Pulmonary artery endothelial cell (primary cell): ENCODE data around the gene SMG6. TPM values are rescaled to one million over a fixed set of nuclear protein-coding genes. Genes with fewer than 3 reads are reported as not detected.

Experiments used
- DNase-seq: peaks from one replicate; pipeline ENCODE4 v3.0.0-alpha.2; 2011; ENCODE audit warnings: low read depth, low spot score
- total RNA-seq: library from RNA; depleted of rRNA; stranded (reverse); fragments of >200 nt; gene quantifications from 2 replicates; pipeline ENCODE4 v1.2.3, GENCODE V29; 2014

Gene SMG6
- total RNA-seq, 1 donor from 2014 or later, result 24.9 TPM

DNA sequence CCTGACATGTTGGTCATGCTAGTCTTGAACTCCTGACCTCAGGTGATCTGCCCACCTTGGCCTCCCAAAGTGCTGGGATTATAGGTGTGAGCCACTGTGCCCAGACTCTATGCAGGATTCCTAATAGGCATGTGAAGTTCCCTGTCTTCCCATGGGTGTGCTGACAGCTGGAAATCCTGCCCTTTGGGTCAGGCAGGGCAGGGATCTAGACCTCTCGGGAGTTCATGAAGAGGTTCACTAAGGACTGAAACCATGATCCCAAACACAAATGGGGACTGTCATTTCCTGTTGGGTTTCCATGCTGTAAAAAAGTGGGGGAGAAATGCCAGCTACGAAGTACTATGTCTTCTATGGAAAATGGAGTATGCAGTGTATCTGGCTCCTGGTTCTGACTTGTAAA, 196.5 kb downstream of the SMG6 start:
- no peak for DNase-seq

DNA sequence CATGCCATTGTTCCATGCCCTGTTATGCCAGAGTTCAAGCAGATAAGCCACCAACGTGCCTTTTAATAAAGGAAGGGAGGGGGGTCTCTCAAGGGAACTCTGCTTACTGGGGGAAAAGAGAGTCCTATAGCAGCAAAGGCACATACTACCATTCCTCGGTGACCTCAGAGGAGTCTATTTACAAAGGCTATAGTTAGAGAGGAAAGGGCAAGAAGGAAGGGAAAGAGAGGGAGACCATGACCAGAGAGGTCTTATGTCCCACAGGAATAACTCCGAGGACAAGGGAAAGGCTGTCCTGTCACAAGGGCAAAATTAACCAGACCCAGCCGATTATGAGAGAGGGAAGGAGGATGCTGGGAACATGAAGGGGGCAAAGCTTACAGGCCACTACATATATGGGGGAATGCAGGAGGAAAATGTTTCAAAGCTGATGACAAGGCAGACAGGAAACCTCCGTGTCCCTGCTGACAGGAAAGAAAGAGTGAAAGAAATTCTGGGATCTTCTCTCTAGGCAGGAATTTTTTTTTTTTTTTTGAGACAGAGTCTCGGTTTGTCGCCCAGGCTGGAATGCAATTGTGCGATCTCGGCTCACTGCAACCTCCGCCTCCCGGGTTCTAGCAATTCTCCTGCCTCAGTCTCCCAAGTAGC, 197.2 kb downstream of the SMG6 start:
- no peak for DNase-seq

DNA sequence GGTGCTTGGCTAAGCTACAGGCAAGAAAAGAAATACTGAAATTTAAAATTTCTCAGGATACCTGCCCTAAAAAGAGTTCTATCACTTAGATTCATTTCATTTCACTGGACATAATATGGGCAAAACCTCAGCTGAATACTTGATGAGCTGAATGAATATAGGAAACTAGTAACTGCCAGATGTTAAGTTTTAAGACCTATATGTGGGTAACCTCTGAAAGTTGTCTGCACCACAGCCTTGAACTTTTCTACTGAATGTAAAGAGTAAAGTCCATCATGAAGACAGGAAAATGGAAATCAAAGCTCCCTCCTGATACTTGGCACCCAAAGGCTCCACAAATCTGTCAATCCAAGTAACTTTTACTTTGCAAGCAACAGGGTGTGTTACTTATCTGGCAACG, 197.9 kb downstream of the SMG6 start:
- DNase-seq, result no peak

DNA sequence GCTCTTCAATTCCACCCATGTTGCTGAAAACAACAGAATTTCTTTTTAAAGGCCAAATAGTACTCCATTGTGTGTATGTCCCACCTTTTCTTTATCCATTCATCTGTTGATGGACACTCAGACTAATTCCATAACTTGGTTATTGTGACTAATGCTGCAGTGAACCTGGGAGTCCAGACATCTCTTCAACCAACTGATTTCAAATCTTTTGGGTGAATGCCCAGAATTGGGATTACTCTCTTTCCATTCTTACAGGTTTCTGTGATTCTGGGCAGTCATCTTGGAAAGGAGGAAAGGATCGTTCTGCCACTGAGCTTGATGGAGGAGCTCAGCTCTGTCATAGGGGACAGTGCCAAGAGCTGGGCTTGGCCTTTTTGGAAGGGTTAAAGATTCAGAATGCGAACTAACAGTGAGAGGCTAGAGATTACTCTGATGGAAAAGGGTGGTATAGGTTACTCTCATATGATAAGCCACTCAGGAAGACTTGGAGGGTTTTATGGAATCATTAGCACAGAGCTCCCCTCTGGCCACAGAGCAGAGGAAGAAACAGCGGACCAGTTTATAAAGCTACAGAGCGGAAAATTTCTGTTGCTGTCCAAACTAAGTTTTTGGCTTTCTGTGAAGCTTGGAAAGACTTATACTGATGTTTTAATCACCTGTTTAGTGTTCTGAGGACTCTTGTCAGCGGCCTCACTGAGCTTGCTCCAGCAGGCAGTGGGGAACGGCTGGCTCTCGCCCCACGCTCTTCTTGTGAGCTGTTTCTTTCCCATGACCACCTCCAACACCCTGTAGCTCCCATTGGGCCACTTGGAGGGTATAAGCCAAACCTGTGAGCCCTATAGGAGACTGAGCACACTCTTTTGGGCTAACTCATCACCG, 200.4 kb downstream of the SMG6 start:
- no peak for DNase-seq

DNA sequence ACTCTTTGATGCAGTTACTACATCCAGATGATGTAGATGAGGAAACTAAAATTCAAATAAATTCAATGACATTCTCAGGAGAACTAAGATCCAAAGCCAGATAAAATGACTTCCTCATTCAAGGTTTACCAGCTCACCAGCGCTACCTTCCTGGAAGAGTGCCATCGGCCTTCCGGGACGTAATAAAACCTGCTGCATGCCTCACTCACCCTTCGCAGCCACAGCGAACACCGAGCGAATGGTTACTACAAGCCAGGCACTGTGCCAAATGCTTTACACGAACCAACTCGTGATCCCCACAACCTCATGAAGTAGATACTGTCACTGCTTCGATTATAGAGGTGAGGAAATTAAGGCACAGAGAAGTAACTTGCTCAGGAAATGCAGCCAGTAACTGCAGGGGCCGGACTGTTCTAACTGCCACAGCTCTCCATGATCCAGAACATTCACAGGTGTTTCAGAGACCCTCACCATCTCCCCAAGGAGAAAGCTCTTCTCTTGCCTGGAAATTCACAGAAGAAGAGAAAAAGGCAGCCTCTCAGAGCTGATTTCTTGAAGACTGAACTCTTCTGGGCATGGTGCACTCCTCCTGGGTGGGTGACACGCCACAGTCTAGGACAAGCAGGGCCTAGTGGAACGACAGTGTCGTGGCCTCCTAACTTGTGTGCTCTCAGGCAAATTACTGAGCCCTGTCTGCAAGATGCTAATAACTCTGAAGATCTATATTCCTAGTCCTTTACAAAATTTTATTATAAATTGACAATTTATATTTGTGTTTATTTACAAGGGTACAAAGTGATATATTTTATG, 201.9 kb downstream of the SMG6 start:
- DNase-seq, result no peak

DNA sequence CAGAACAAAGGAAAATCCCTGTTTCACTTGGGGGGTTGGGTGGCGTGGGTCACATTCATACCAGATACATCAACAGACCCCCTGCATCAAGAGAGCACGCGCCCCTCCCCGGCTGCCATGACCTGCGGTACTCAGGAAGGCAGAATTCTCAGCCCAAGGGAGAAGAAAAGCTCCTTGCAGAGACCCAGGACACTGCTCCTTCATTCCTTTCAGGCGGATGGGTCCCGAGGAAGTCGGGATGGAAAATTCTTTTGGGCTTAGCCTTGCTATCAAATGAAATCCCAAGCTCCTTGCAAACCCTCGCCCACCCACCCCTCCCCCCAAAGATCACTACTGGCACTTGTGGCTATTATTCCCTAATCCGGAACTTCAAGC, 208.1 kb downstream of the SMG6 start:
- no peak for DNase-seq

DNA sequence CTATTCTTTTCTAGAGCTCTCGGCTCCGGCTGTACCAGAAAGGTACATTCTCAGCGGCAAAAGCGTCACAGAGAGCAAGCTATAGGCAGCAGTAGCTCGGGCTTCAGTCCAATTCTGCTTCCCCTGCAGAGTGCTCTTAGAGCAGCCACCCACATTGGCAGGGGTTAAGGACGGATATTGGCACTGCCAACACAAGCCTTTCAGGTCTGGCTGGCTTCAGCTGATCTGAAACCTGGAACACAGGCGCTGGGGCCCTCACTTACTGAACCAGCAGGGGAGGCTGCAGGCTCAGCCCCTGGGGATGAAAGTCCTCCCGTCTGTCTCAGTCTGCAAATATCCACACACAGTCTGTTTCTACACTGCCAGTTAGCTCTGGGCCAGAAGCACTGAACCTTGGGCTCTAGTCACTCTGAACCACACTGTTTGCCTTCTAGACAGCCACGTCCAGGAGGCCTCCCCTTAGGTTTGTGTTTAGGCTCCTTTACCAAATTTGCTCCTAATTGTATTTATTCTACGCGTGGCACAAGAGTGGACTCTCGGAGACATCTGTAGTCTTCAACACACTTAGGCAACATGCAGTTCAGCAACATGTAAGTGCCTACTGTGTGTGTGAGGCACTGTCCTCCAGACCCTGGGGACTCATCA, 208.6 kb downstream of the SMG6 start:
- DNase-seq, result no peak

DNA sequence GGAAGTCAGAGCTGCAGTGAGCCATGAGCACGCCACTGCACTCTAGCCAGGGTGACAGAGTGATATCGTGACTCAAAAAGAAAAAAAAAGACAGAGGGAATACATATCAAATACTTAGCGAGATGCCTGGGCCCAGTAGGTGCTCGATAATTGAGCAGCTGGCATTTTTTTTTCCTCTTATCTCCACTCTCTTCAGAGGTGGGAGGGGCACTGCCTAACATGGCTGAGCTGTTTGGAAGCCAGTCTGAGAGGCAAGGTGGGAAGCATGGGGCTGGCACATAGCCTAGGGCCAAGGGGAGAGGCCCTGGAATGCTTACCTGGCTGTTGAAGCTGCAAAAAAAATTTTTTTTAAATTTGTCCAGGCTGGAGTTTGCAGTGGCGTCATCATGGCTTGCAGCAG, 210.2 kb downstream of the SMG6 start:
- DNase-seq, result no peak

DNA sequence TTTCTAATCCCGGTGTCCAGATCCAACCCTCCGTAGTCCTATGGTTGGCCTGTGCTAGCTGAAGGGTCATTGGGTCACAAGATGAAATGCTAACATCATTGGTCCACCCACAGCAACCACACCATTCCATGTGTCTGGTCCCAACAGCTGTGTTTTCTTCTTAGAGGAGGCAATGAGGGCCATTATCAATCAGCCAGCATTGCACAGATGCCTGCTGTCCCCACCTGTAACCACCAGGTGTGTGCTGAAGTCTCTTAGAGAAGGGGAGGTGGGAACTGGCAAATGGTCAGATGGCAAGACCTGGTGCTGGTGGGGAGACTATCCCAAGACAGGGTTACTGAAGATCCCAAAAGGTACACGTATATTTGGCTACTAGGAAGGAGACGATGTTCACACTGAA, 211.3 kb downstream of the SMG6 start:
- no peak for DNase-seq

DNA sequence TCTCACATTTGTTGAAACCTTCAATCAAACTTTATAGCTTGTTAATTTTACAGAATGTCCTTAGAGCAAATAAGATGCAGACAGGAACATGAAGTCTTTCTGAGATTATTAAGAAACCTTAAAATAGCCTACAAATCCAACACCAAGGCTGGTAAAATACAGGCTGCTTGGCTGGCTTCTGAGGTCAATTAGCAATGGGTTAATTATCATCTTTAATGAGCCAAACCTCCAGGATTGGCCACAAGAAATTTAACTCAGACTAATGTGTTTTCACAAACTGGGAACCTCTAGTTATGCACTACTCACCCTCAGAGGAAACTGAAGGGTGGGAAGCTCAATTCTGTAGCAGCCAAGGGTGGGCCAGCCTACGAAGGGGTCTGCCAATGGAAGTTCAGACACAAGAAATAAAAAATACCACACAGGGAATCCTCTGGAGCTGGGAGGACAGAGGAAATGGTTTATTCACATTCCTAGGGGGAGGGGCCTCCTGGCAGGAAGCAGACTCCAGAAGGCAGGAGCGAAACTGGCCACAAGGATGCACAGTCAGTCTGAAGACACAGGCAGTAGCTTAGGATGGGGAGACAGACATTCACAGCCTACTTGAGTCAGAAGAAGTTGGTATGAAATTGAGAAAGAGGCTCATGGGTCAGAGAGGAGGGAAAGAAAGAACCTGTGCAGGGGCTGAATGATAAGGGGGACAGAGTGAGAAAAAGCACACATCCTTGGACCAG, 212.6 kb downstream of the SMG6 start:
- DNase-seq, result peak; percentile 75

DNA sequence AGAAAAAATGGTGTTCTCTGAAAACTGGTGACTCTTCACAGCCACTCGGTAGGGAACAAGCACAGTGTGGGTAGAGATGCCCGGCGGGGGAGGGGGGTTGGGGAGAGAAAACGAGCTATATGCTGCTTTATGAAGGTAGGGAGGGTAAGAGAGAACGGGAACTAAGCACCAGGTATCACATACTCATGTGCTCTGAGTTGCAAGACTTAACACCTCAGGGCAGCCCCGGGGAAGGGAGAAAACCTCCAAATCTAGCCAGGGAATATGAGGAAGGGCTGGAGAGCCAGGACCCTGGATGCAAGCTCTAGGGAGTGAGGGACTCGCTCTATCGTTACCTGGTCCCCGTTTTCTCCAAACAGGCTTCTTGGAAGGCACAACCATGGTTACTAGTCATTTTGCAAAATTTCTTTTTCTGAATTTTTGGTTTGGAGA, 213.4 kb downstream of the SMG6 start:
- no peak for DNase-seq

DNA sequence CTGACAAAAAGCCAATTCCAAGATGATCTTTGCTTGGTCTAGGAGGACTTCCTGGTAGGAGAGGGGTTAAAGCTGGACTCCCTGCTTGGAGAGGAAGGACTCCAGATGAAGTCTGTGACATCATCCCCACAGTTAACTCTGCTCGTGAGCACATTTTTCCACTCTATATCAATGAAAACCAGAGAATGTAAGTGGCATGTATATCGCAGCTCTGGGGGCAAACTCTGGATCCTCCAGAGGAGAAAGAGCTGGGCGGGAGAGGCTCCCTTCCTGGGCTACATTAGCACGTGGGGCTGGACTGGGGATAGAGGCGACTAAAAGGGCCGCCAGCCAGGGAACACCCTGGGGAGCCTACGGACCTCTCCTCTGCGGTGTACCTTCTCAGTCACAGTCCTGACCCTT, 214.6 kb downstream of the SMG6 start:
- no peak for DNase-seq

DNA sequence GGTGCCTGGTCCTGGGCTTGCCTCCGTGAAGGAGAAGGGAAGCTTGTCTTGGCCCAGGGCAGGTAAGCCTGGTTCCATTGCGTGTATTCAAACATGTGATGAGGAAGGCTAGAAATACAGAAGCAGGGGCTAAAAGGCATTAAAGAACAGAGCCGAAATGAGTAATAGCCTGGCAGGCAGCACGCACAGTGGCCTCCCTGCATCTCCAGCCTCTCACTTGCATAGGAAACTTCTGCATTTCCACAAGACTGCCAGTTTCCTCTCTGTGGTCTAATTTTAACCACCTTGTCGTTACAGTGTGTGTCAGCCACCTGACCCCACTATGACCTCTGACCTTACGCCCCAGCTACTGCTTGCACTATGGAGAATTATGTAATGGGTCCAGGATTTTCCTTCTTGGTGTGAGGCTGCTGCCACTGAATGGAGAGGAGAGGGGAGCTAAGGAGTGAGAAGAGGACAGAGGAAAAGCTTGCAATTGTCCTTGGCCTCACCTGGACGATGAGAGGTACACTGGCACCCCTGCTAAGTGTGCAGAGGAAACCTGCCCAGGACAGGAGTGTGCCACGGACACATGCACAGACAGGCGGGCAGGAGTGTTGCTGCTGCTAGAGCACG, 215.9 kb downstream of the SMG6 start:
- DNase-seq, result peak; percentile 55

DNA sequence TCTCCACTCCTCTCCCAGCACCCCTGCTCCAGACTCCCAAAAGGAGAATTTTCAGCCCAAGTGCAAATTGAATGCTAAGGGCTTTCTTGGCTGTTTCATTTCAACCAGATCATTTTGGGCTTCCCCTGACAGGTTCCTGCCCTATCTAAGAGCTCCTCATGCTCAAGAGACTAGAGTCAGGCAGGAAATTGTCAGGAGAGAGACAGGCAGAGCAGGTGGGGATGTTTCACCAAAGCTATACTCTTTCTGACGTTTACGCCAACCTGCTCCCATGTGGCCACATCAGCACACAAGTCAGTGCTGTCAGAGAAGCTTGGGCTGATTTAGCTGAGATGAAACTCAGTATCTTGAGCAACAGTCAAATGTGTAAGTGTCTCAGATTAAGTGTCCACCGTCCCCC, 217.3 kb downstream of the SMG6 start:
- no peak for DNase-seq

DNA sequence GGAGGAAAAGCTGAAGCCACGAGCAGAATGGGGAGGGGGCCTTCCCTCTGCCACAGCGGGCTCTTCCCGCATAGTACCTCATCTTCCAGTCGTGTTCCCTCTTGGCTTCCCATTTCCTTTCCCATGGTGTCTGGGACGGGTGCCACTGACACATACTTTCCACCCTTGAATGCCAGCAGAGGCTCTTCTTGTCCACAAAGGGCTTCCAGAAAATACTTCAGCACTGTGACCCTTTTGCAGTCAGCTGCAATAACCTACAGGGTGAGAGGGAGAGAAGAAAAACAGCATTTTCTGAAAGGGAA, 218.0 kb downstream of the SMG6 start:
- peak; percentile 60 for DNase-seq

DNA sequence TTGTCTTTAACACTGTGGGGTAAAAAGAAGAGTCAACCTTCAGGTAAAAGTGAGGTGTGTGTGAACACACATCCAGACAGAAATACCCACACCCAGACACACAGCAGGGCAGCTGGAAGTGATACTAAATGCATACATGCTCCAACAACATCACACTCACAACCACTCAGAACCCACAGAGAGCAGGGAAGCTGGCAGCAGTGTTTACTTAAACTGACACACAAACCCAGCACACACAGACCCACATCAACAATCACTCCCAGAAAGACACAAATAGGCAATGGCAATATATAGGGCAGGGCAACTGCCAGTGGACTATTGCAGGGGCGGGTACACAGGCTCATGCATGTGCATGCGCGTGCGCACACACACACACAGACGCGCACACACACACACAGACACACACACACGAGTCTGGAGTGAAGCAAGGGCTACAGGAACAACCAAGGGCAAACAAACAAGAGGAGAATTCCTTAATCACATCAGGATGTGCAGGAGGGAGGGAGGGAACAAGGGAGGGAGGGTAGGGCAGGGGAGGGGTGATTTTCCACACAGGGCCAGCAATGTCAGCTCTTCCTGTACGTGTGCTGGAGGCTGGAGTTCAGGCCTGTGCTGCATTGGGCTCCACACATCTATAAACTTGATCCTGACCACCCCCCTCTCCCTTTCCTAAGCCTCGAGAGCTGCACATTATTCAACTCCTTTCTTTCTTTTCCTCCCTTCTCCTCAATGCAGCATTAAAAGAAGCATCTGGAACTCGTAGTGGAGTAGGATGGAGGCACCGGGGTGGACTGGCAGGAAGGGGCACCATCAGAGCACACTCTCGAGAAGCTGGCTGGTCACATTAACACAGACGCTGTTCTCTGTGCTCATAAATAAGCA, 218.6 kb downstream of the SMG6 start:
- DNase-seq, result peak; percentile 88

DNA sequence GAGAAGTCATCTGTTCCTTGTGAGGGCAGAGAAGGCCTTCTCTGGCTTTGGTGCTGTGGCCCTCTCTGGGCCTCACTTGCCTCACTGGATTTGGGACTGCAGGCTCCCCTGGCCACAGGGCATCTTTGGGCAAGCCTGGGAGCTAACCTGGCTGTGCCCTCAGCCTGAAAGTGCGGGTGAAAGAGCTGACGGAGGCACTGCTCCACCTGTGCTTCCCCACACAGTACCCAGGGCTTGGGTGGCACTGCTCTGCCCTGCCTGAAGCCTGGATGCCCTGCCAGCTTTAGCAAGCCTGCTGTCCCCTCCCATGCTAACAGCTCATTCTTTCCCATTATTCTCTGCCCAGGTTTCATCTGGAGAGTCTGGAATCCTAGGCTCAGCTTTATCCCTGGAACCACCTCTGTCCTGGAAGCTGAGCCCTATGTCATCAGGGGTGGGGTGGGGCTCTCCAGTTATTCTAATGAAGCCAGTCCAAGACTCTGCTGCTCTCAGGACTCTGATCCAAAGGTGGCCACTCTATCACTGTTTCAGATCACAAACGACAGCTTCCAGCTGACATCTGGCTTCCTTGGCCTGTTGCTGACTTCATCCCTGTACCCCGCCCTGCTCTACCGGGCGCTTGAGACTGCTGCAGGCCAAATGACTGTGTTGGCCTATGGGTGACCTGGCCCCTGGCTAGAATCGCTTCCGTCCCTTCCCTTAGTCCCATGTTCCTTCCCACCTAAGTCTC, 219.4 kb downstream of the SMG6 start:
- no peak for DNase-seq

DNA sequence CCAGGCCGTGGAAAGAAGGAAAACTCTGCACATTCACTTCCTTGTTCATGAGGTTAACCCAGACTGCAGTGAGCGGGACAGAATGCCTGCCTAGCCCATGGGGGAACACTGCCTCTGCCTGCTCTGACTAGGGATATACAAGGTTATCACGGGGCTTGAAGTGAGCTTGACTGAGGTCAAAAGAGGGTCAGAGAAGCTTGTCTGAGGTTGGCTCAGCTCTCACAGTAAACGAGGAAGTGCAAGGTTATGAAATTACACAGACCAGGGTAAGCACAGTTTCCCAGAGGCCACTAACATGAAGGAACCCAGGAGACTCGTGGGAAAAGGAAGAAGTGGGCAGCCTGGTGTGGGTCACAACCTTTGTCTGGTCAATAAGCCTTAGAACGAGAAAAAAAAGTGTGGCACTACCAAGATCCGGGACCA, 220.0 kb downstream of the SMG6 start:
- no peak for DNase-seq
